Measurements from ENCODE around the gene RASSF1. TPM values are rescaled to one million over a fixed set of nuclear protein-coding genes. Genes with fewer than 3 reads are reported as not detected.

RASSF1 gene
- total and polyA plus RNA-seq, 2 of the 13 experiments (the other 11 are each of a cell fraction or from before 2014, with no cell fraction given): 10.2 to 27.5 TPM

DNA sequence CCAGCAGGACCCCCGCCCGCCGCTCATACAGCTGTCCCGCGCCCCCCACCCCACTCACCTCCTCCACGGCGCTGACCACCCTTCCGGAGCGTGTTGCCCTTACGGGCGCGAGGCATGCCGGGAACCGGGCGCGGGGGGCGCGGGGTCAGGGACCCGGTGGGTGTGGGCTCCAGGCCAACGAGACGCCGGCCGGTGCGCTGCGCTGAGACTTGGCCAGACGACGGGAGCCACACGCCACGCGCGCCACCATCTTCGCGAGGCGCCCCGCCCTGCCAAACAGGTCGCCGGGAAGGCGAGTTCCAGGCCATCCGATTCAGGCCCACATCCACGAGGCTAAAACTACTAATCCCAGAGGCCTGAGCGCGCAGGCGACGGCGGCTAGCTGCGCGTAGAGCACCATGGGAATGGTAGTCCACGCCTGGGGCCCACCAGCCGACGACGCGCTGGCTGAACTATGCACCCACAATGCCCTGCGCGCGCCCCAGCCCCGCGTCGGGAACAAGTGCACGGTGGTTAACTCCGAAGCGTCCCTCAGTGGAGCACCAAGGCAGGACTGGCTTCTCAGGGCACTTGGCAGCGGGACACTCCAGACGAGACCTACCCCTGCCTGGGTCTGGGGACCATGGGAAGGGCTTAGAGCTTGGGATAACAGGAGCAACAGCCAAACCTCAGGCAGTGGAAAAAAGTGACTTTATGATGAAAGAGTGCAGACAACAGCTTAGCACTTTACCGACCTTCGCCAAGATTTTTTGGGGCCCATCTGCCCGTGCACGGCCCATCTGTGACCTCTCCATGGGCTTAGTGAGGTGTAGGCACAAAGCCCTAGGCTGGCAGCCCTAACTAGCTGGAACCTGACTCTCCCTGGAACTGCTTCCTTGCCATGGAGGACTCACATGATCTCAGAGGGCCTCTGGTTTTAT, 48.2 kb downstream of the RASSF1 start, which contains the start of gene IFRD2 (continued):
- TF ChIP-seq, protein P1, sequence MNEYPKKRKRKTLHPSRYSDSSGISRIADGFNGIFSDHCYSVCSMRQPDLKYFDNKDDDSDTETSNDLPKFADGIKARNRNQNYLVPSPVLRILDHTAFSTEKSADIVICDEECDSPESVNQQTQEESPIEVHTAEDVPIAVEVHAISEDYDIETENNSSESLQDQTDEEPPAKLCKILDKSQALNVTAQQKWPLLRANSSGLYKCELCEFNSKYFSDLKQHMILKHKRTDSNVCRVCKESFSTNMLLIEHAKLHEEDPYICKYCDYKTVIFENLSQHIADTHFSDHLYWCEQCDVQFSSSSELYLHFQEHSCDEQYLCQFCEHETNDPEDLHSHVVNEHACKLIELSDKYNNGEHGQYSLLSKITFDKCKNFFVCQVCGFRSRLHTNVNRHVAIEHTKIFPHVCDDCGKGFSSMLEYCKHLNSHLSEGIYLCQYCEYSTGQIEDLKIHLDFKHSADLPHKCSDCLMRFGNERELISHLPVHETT (CRISPR knock-in tag; conservative IDR thresholded peaks at IDR 0.05): peak; percentile 67; the same call in 1 of the 2 replicates
- TF ChIP-seq ZNF143 (CRISPR knock-in tag; IDR thresholded peaks at IDR 0.05): peak; percentile 97
- TF ChIP-seq, protein P2, sequence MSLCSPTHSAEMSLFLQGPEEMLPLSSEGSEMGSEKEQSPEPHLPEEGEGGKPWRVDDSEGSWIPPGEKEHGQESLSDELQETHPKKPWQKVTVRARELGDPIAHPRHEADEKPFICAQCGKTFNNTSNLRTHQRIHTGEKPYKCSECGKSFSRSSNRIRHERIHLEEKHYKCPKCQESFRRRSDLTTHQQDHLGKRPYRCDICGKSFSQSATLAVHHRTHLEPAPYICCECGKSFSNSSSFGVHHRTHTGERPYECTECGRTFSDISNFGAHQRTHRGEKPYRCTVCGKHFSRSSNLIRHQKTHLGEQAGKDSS (CRISPR knock-in tag; IDR thresholded peaks at IDR 0.05; ENCODE audit: borderline replicate concordance, low read depth): peak; percentile 50; the same call in 1 of the 2 replicates
- peak; percentile 95 for TF ChIP-seq ZNF501 (CRISPR knock-in tag; IDR thresholded peaks at IDR 0.05)
- TF ChIP-seq, protein P3, sequence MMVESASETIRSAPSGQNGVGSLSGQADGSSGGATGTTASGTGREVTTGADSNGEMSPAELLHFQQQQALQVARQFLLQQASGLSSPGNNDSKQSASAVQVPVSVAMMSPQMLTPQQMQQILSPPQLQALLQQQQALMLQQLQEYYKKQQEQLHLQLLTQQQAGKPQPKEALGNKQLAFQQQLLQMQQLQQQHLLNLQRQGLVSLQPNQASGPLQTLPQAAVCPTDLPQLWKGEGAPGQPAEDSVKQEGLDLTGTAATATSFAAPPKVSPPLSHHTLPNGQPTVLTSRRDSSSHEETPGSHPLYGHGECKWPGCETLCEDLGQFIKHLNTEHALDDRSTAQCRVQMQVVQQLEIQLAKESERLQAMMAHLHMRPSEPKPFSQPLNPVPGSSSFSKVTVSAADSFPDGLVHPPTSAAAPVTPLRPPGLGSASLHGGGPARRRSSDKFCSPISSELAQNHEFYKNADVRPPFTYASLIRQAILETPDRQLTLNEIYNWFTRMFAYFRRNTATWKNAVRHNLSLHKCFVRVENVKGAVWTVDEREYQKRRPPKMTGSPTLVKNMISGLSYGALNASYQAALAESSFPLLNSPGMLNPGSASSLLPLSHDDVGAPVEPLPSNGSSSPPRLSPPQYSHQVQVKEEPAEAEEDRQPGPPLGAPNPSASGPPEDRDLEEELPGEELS (CRISPR knock-in tag; IDR thresholded peaks at IDR 0.05): no peak; the same call in 1 of the 2 replicates
- TF ChIP-seq RXRB (CRISPR knock-in tag; IDR thresholded peaks at IDR 0.05; ENCODE audit: borderline replicate concordance): peak; percentile 56; the same call in 1 of the 2 replicates
- peak; percentile 86; the same call in 1 of the 2 replicates for TF ChIP-seq SP5 (CRISPR knock-in tag; IDR thresholded peaks at IDR 0.05; ENCODE audit: borderline replicate concordance, low read depth)
- TF ChIP-seq ZNF792 (CRISPR knock-in tag; IDR thresholded peaks at IDR 0.05): no peak
- TF ChIP-seq ZBTB44 (CRISPR knock-in tag; IDR thresholded peaks at IDR 0.05): 0 out of 2 replicates have a peak, but pooled peaks have one; percentile 47
- peak; percentile 76 for TF ChIP-seq SALL1 (CRISPR knock-in tag; IDR thresholded peaks at IDR 0.05)
- no peak for TF ChIP-seq ZNF253 (CRISPR knock-in tag; IDR thresholded peaks at IDR 0.05; ENCODE audit: borderline replicate concordance)
- no peak for TF ChIP-seq NR2F6 (IDR thresholded peaks at IDR 0.05)
- TF ChIP-seq NR2F6 (CRISPR knock-in tag; IDR thresholded peaks at IDR 0.05): peak; percentile 54
- peak; percentile 98 for TF ChIP-seq HOXA3 (CRISPR knock-in tag; IDR thresholded peaks at IDR 0.05)
- peak; percentile 76; the same call in 1 of the 2 replicates for TF ChIP-seq SPEN (CRISPR knock-in tag; IDR thresholded peaks at IDR 0.05; ENCODE audit: low read depth)
- TF ChIP-seq ZNF772 (CRISPR knock-in tag; IDR thresholded peaks at IDR 0.05): peak; percentile 91
- no peak for TF ChIP-seq CHD4 (IDR thresholded peaks at IDR 0.05; ENCODE audit: borderline replicate concordance, low read length)
- peak; percentile 48 for TF ChIP-seq HNRNPK (IDR thresholded peaks at IDR 0.05; ENCODE audit: low read depth, low read length, poor library complexity, severe bottlenecking)
- peak; percentile 28; the same call in 1 of the 2 replicates for TF ChIP-seq ZNF607 (CRISPR knock-in tag; IDR thresholded peaks at IDR 0.05; ENCODE audit: borderline replicate concordance)
- TF ChIP-seq RBFOX2 (IDR thresholded peaks at IDR 0.05; ENCODE audit: low read depth, low read length): peak; percentile 89
